Suprapubic skin (tissue), 4 donors: ENCODE data around the gene ETV1. TPM values are rescaled to one million over a fixed set of nuclear protein-coding genes. Genes with fewer than 3 reads are reported as not detected.

Source experiments
- DNase-seq, 2 donors: peaks; one replicate each; pipeline ENCODE4 v3.0.0-alpha.2; 2019; ENCODE audit warnings: low spot score in 2 of 2
- H3K27ac ChIP-seq: fragments of 200-600 bp; sonication (generic); one replicate; pipeline ENCODE4 v1.5.1; 2019
- H3K27me3 ChIP-seq: fragments of 200-600 bp; sonication (generic); one replicate; pipeline ENCODE4 v1.5.1; 2019
- H3K36me3 ChIP-seq: fragments of 200-600 bp; sonication (generic); one replicate; pipeline ENCODE4 v1.5.1; 2019
- H3K4me1 ChIP-seq: fragments of 200-600 bp; sonication (generic); one replicate; pipeline ENCODE4 v1.5.1; 2019
- H3K4me3 ChIP-seq: fragments of 200-600 bp; sonication (generic); one replicate; pipeline ENCODE4 v1.5.1; 2019; ENCODE audit warnings: mild to moderate bottlenecking
- H3K9me3 ChIP-seq: fragments of 200-600 bp; sonication (generic); one replicate; pipeline ENCODE4 v1.5.1; 2019
- CTCF ChIP-seq, 2 donors: fragments of 200-600 bp in 1 of 2; fragments of 450-650 bp in 1 of 2; sonication (generic) in 1 of 2; IDR thresholded peaks; one replicate each; pipeline ENCODE4 v1.5.1; 2016 to 2019; ENCODE audit warnings: antibody characterized with exemption in 2 of 2, mild to moderate bottlenecking in 1 of 2, moderate library complexity in 1 of 2
- EP300 ChIP-seq: sonication (generic); formaldehyde crosslinking; IDR thresholded peaks from one replicate; pipeline ENCODE4 v1.6.1; 2017; ENCODE audit warnings: antibody characterized with exemption
- POLR2A ChIP-seq, 2 donors: fragments of 450-650 bp; IDR thresholded peaks; one replicate each; pipeline ENCODE4 v1.6.1; 2017; ENCODE audit warnings: antibody characterized with exemption in 2 of 2, mild to moderate bottlenecking in 2 of 2, moderate library complexity in 2 of 2
- POLR2AphosphoS5 ChIP-seq, 3 donors: sonication (generic); formaldehyde crosslinking; IDR thresholded peaks; one replicate each; pipeline ENCODE4 v1.6.1; 2017; ENCODE audit warnings: antibody characterized with exemption in 3 of 3
- WGBS: methylation state at CpG from one replicate; pipeline ENCODE4 v1.1.5; 2018; 5-methylcytosine and 5-hydroxymethylcytosine counted together
- total RNA-seq, 4 donors: library from RNA; depleted of rRNA; stranded (reverse); fragments of >200 nt; gene quantifications; one replicate each; pipeline ENCODE4 v1.1.0, GENCODE V29; 2016

Gene ETV1
- total RNA-seq, 4 donors from 2014 or later, result 3.3 to 7.6 (median 5.3) TPM

- Histone ChIP-seq H3K9me3 (no peaks in the 10 kb centered on the region), H3K27ac (no peak overlapping the region), H3K27me3 (no peaks in the 10 kb centered on the region), H3K4me1 (no peaks in the 10 kb centered on the region), H3K4me3 (no peak overlapping the region), H3K36me3 (no peaks in the 10 kb centered on the region)
- DNase-seq, result no peak
- no peak for TF ChIP-seq POLR2A (IDR thresholded peaks at IDR 0.05)
- TF ChIP-seq CTCF (IDR thresholded peaks at IDR 0.05), result no peak
- TF ChIP-seq EP300, result no peak
- TF ChIP-seq POLR2AphosphoS5 (IDR thresholded peaks at IDR 0.05), result no peak
- WGBS, result 91% methylated on average over 2 of the region's 2 CpGs
Observed at GRCh38 chr7:13963925-13964324, 25.5 kb downstream of the ETV1 start.

GRCh38 chr7:13955494-13955893 lies 34.0 kb downstream of the ETV1 start:
- Histone ChIP-seq H3K4me1 (no peaks in the 10 kb centered on the region), H3K4me3 (no peak overlapping the region), H3K9me3 (no peaks in the 10 kb centered on the region), H3K27me3 (no peaks in the 10 kb centered on the region), H3K36me3 (no peaks in the 10 kb centered on the region), H3K27ac (no peak overlapping the region)
- no peak for TF ChIP-seq POLR2AphosphoS5 (IDR thresholded peaks at IDR 0.05)
- TF ChIP-seq EP300, result no peak
- TF ChIP-seq CTCF (IDR thresholded peaks at IDR 0.05), result no peak
- DNase-seq, result no peak
- 66% methylated on average over 2 of the region's 2 CpGs for WGBS

GRCh38 chr7:13953368-13953767 lies 36.1 kb downstream of the ETV1 start:
- Histone ChIP-seq H3K9me3 (no peaks in the 10 kb centered on the region), H3K36me3 (no peaks in the 10 kb centered on the region), H3K27ac (no peak overlapping the region), H3K4me3 (no peak overlapping the region), H3K4me1 (no peaks in the 10 kb centered on the region), H3K27me3 (no peaks in the 10 kb centered on the region)
- 69% methylated on average over 3 of the region's 3 CpGs for WGBS
- TF ChIP-seq POLR2A (IDR thresholded peaks at IDR 0.05) (no peak), CTCF (IDR thresholded peaks at IDR 0.05) (no peak), EP300 (no peak), POLR2AphosphoS5 (IDR thresholded peaks at IDR 0.05) (no peak)
- DNase-seq, result no peak

GRCh38 chr7:13952921-13953320 lies 36.5 kb downstream of the ETV1 start:
- no peak for DNase-seq
- H3K27me3 ChIP-seq, result no peaks in the 10 kb centered on the region
- TF ChIP-seq EP300 (no peak), POLR2A (IDR thresholded peaks at IDR 0.05) (no peak), POLR2AphosphoS5 (IDR thresholded peaks at IDR 0.05) (no peak), CTCF (IDR thresholded peaks at IDR 0.05) (no peak)
- no peak overlapping the region for H3K27ac ChIP-seq
- H3K4me3 ChIP-seq, result no peak overlapping the region
- H3K9me3 ChIP-seq, result no peaks in the 10 kb centered on the region
- 70% methylated on average over 2 of the region's 2 CpGs for WGBS
- no peaks in the 10 kb centered on the region for H3K4me1 ChIP-seq
- H3K36me3 ChIP-seq, result no peaks in the 10 kb centered on the region

GRCh38 chr7:13949939-13950338 lies 39.5 kb downstream of the ETV1 start:
- H3K9me3 ChIP-seq, result no peaks in the 10 kb centered on the region
- 84% methylated on average over 4 of the region's 4 CpGs for WGBS
- no peak for TF ChIP-seq POLR2A (IDR thresholded peaks at IDR 0.05)
- H3K27me3 ChIP-seq, result no peaks in the 10 kb centered on the region
- DNase-seq, result no peak
- no peaks in the 10 kb centered on the region for H3K4me1 ChIP-seq
- H3K4me3 ChIP-seq, result no peak overlapping the region
- H3K36me3 ChIP-seq, result no peaks in the 10 kb centered on the region
- no peak overlapping the region for H3K27ac ChIP-seq

GRCh38 chr7:13949445-13949844 lies 40.0 kb downstream of the ETV1 start:
- 86% methylated on average over 2 of the region's 2 CpGs for WGBS
- Histone ChIP-seq H3K27ac (no peak overlapping the region), H3K4me3 (no peak overlapping the region), H3K9me3 (no peaks in the 10 kb centered on the region), H3K4me1 (no peaks in the 10 kb centered on the region), H3K36me3 (no peaks in the 10 kb centered on the region), H3K27me3 (no peaks in the 10 kb centered on the region)
- DNase-seq, result no peak
- TF ChIP-seq POLR2AphosphoS5 (IDR thresholded peaks at IDR 0.05) (no peak), EP300 (no peak), POLR2A (IDR thresholded peaks at IDR 0.05) (no peak), CTCF (IDR thresholded peaks at IDR 0.05) (no peak)
